BJ (cell line): ENCODE data around the gene COG5. TPM values are rescaled to one million over a fixed set of nuclear protein-coding genes. Genes with fewer than 3 reads are reported as not detected.

Experiments
- CTCF ChIA-PET: fragments of 350-600 bp; formaldehyde crosslinking; extraction: SDS; loops from one replicate; lab custom pipeline; 2021; ENCODE audit warnings: antibody characterized with exemption, inconsistent platforms; lab: Yijun Ruan, JAX
- POLR2A ChIA-PET: fragments of 300-600 bp; sonication (Branson Sonifier 250); formaldehyde crosslinking; extraction: SDS; loops from one replicate; lab custom pipeline; 2021; ENCODE audit warnings: antibody characterized with exemption; lab: Charles Lee
- DNase-seq: peaks from one replicate; pipeline ENCODE4 v3.0.0-alpha.2; 2011; ENCODE audit warnings: low read depth
- H3K27me3 ChIP-seq: 2 replicates; pipeline ENCODE4 v1.6.0; 2011; ENCODE audit warnings: low read length; ENCODE audit not compliant: control insufficient read depth, insufficient read depth
- H3K36me3 ChIP-seq: 2 replicates; pipeline ENCODE4 v1.5.1; 2011; ENCODE audit warnings: low read length; ENCODE audit not compliant: control insufficient read depth, insufficient read depth
- H3K4me3 ChIP-seq: 2 replicates; pipeline ENCODE4 v1.5.1; 2011; ENCODE audit warnings: low read depth, mild to moderate bottlenecking, control low read depth, low read length
- CTCF ChIP-seq: IDR thresholded peaks from 2 replicates; pipeline ENCODE4 v1.5.1; 2011; ENCODE audit warnings: low read depth, mild to moderate bottlenecking, control low read depth, inconsistent platforms, low read length, moderate library complexity; ENCODE audit not compliant: insufficient read depth
- polyA plus RNA-seq: library from polyadenylated mRNA; depleted of rRNA; stranded (reverse); fragments of >200 nt; gene quantifications from 2 replicates; pipeline ENCODE4 v1.2.3, GENCODE V29; 2011

The COG5 gene
- polyA plus RNA-seq, 1 experiment = 20.5 TPM

GRCh38 chr7:107322015-107322414 is 241.7 kb downstream of the COG5 start:
- DNase-seq = no peak
- no peak for TF ChIP-seq CTCF
- Histone ChIP-seq H3K36me3 (no peaks in the 10 kb centered on the region; the same call in 1 of the 2 replicates), H3K27me3 (no peaks in the 10 kb centered on the region), H3K4me3 (no peak overlapping the region)
- ChIA-PET CTCF (no interaction called here), POLR2A (no interaction called here)

GRCh38 chr7:107321611-107322010 is 242.1 kb downstream of the COG5 start:
- ChIA-PET CTCF (no interaction called here), POLR2A (no interaction called here)
- DNase-seq = no peak
- H3K36me3 ChIP-seq = no peaks in the 10 kb centered on the region; the same call in 1 of the 2 replicates
- no peak for TF ChIP-seq CTCF
- H3K27me3 ChIP-seq = no peaks in the 10 kb centered on the region
- H3K4me3 ChIP-seq = no peak overlapping the region

- Histone ChIP-seq H3K4me3 (no peak overlapping the region), H3K36me3 (no peaks in the 10 kb centered on the region; the same call in 1 of the 2 replicates), H3K27me3 (no peaks in the 10 kb centered on the region)
- DNase-seq = no peak
- no peak for TF ChIP-seq CTCF
- ChIA-PET POLR2A (no interaction called here), CTCF (interaction anchor here (0.6 kb wide), 1 partner anchor 38 kb away, joined by 3 read pairs; no protein-coding TSS in a partner anchor)
Observed at GRCh38 chr7:107319724-107320228, 243.9 kb downstream of the COG5 start.

- ChIA-PET CTCF (no interaction called here), POLR2A (no interaction called here)
- no peak for TF ChIP-seq CTCF
- no peak for DNase-seq
- Histone ChIP-seq H3K36me3 (no peaks in the 10 kb centered on the region; the same call in 1 of the 2 replicates), H3K4me3 (no peak overlapping the region), H3K27me3 (no peaks in the 10 kb centered on the region)
Observed at GRCh38 chr7:107318523-107319160, 245.1 kb downstream of the COG5 start.

- no peaks in the 10 kb centered on the region for H3K36me3 ChIP-seq
- no peak overlapping the region for H3K4me3 ChIP-seq
- H3K27me3 ChIP-seq = no peaks in the 10 kb centered on the region
- CTCF ChIA-PET = no interaction called here
- POLR2A ChIA-PET = interaction anchor here (0.6 kb wide), 1 partner anchor 9 kb away, joined by 3 read pairs; no protein-coding TSS in a partner anchor
- no peak for TF ChIP-seq CTCF
- no peak for DNase-seq
Observed at GRCh38 chr7:107315716-107316220, 248.0 kb downstream of the COG5 start.
